ENCODE data around the gene NFE2L2. TPM values are rescaled to one million over a fixed set of nuclear protein-coding genes. Genes with fewer than 3 reads are reported as not detected.
A peak's percentile ranks its signal among the peaks of the same experiment; 100 is the strongest.
"Not testable (repeated sequence)": the region's sequence is repeated elsewhere in the genome, so short reads cannot be mapped to it uniquely, and the experiment has no call there.

Gene NFE2L2
- total RNA-seq, 2 experiments from 2014 or later, result 61.3 to 64.3 TPM

- CTCF ChIA-PET, result interaction anchor here (1.0 to 4.6 kb wide), 6 partner anchors 13 to 99 kb away, joined by 3 to 44 read pairs (median 4); partner anchors contain the start of gene NFE2L2
- no peak overlapping the region for H3K4me3 Mint-ChIP-seq
- H3K36me3 Mint-ChIP-seq (ENCODE audit: low read depth), result peaks cover 52% of the 10 kb centered on the region
- no peak for ATAC-seq
- no peaks in the 10 kb centered on the region for H3K27me3 Mint-ChIP-seq (ENCODE audit: low read depth)
- DNase-seq, result no peak
- H3K9me3 Mint-ChIP-seq (ENCODE audit: insufficient read depth), result no peaks in the 10 kb centered on the region
- no peak overlapping the region for H3K27ac Mint-ChIP-seq
- H3K4me1 Mint-ChIP-seq (ENCODE audit: low read depth), result peaks cover 53% of the 10 kb centered on the region
- POLR2A ChIA-PET, result interaction anchor here (0.5 to 1.7 kb wide), 6 partner anchors 8 to 28 kb away, joined by 3 to 4 read pairs (median 3); partner anchors contain the start of gene HNRNPA3
These were observed 26.6 kb downstream of the NFE2L2 start for GRCh38 chr2:177237932-177238331.

DNA sequence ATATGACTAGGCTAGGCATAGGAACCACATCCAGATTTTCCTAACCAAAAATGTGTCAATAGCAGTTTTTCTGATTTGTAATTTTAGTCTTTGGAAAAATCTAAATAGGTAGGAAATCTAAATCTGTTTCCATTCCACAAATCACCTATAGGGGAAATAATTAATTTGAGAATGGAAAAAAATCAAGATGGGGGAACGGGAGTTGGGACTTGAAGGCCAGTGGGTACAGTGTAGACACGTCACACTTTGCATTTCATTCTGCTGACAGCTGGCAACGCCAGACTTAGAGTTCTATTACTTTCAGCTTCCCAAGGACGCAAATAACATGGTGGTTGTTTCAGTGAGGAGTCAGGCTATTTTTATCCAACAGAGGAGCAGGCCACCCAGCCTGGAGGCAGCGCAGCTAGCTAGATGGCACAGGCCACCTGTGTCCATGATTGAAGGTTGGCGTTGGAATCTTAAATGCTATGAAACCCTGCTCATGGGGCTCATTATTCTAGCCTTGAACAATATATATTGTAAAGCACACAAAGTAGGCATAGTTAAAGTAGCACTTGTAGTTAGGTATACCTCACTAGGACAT lies 28.6 kb downstream of the NFE2L2 start:
- no peak overlapping the region for H3K4me3 Mint-ChIP-seq
- no peaks in the 10 kb centered on the region for H3K9me3 Mint-ChIP-seq (ENCODE audit: insufficient read depth)
- peaks cover 34% of the 10 kb centered on the region for H3K4me1 Mint-ChIP-seq (ENCODE audit: low read depth)
- ChIA-PET CTCF (interaction anchor here (1.0 to 1.3 kb wide), 5 partner anchors 14 to 99 kb away, joined by 3 to 4 read pairs (median 3); no protein-coding TSS in a partner anchor), POLR2A (interaction anchor here (0.9 kb wide), 1 partner anchor 29 kb away, joined by 3 read pairs; the partner anchor contains the start of gene NFE2L2)
- DNase-seq, result no peak
- H3K27me3 Mint-ChIP-seq (ENCODE audit: low read depth), result no peaks in the 10 kb centered on the region
- no peak overlapping the region for H3K27ac Mint-ChIP-seq
- ATAC-seq, result no peak
- H3K36me3 Mint-ChIP-seq (ENCODE audit: low read depth), result peaks cover 52% of the 10 kb centered on the region

- Mint-ChIP-seq H3K4me3 (no peak overlapping the region), H3K36me3 (ENCODE audit: low read depth) (peaks cover 60% of the 10 kb centered on the region), H3K4me1 (ENCODE audit: low read depth) (peaks cover 23% of the 10 kb centered on the region), H3K27ac (peak overlapping the region; percentile 4), H3K9me3 (ENCODE audit: insufficient read depth) (no peaks in the 10 kb centered on the region), H3K27me3 (ENCODE audit: low read depth) (no peaks in the 10 kb centered on the region)
- no peak for ATAC-seq
- POLR2A ChIA-PET, result interaction anchor here (1.4 kb wide), 1 partner anchor 30 kb away, joined by 3 read pairs; the partner anchor contains the start of gene NFE2L2
- no peak for DNase-seq
- CTCF ChIA-PET, result interaction anchor here (1.2 to 1.6 kb wide), 2 partner anchors 21 to 72 kb away, joined by 3 to 4 read pairs; no protein-coding TSS in a partner anchor
These were observed 30.3 kb downstream of the NFE2L2 start for GRCh38 chr2:177234267-177234666.

DNA sequence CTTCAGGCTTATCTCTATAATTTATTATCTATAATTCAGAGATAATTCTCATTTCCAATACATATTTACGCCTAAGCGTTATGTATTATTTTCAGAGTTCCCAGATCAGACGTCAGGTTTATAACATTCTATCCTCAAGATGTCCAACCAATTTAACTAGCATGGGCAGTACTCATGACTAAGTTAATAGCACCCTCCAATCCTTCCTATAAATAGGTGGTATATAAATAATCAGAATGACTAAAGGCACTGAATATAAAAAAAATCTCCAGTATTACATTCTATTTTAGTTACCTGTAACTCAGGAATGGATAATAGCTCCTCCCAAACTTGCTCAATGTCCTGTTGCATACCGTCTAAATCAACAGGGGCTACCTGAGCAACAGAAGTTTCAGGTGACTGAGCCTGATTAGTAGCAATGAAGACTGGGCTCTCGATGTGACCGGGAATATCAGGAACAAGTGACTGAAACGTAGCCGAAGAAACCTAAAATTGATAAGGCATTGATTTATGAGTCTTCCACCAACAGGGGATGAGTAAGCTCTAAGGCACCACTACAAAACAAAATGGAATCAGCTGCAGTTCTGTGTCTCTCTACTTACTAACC lies 32.3 kb downstream of the NFE2L2 start:
- CTCF ChIA-PET, result interaction anchor here (1.0 to 1.8 kb wide), 6 partner anchors 21 to 69 kb away, joined by 3 to 7 read pairs (median 4); partner anchors contain the start of gene NFE2L2
- H3K4me1 Mint-ChIP-seq (ENCODE audit: low read depth), result peaks cover 9% of the 10 kb centered on the region

DNA sequence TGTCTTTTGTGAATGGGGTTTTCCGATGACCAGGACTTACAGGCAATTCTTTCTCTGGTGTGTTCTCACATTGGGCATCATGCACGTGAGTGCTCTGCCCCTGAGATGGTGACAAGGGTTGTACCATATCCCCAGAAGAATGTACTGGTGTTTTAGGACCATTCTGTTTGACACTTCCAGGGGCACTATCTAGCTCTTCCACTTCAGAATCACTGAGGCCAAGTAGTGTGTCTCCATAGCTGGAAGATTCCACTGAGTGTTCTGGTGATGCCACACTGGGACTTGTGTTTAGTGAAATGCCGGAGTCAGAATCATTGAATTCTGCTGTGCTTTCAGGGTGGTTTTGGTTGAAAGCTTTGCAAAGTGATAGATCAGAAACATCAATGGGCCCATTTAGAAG lies 33.3 kb downstream of the NFE2L2 start:
- Mint-ChIP-seq H3K4me3 (no peak overlapping the region), H3K27me3 (ENCODE audit: low read depth) (no peaks in the 10 kb centered on the region), H3K27ac (peak overlapping the region; percentile 26), H3K4me1 (ENCODE audit: low read depth) (peaks cover 7% of the 10 kb centered on the region), H3K36me3 (ENCODE audit: low read depth) (peaks cover 65% of the 10 kb centered on the region), H3K9me3 (ENCODE audit: insufficient read depth) (no peaks in the 10 kb centered on the region)
- ATAC-seq (no peak), DNase-seq (no peak)
- ChIA-PET POLR2A (interaction anchor here (1.1 to 3.3 kb wide), 3 partner anchors 9 to 33 kb away, joined by 3 to 25 read pairs (median 3); partner anchors contain the start of gene NFE2L2), CTCF (interaction anchor here (0.9 to 1.8 kb wide), 9 partner anchors 9 to 104 kb away, joined by 3 to 5 read pairs (median 4); partner anchors contain the start of gene NFE2L2)

More for the DNA sequence above, 32.3 kb downstream of the NFE2L2 start:
- ATAC-seq, result no peak
- H3K9me3 Mint-ChIP-seq (ENCODE audit: insufficient read depth), result no peaks in the 10 kb centered on the region
- H3K4me3 Mint-ChIP-seq, result no peak overlapping the region
- POLR2A ChIA-PET, result interaction anchor here (1.0 to 3.3 kb wide), 2 partner anchors 11 to 32 kb away, joined by 3 to 25 read pairs; partner anchors contain the start of gene NFE2L2
- DNase-seq, result no peak
- no peak overlapping the region for H3K27ac Mint-ChIP-seq
- H3K27me3 Mint-ChIP-seq (ENCODE audit: low read depth), result no peaks in the 10 kb centered on the region
- peaks cover 65% of the 10 kb centered on the region for H3K36me3 Mint-ChIP-seq (ENCODE audit: low read depth)

DNA sequence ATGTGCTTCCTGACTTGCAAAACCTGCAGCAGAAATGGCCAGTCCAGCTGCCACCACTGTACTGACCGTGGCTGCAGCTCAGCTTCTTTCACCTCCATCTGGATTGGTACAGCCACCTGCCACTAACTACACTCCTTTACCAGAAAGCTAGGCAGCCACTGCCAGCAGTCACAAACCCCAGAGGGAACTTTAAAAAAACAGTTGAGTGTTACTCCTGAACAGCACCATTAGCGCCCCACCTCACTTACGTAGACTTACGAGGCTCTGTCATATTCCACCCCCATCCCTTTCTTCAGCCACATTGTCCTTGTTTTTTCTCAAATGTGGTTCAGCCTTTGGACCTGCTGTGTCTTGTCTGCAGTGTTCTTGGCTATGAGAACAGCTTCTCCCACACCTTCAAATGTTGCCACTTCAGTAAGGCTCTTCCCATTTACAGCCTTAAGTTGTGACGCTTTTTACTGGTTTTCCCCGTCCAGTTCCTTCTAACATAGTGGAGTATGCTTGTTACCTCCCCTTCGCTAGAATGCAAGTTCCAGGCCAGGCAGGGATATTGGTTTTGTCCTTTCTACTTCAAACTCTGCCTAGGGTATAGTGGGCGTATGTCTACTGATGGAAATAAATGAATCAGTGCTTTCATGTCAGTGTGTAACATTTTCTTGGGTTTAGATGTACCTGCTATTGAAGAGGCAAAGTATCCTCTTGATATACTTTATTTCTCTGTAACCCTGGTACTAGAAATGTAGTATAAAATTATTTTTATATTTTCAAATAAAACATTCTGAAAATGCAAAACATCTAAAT lies 34.9 kb downstream of the NFE2L2 start:
- Mint-ChIP-seq H3K9me3 (ENCODE audit: insufficient read depth) (no peaks in the 10 kb centered on the region), H3K27ac (peak overlapping the region; percentile 13), H3K27me3 (ENCODE audit: low read depth) (no peaks in the 10 kb centered on the region), H3K4me1 (ENCODE audit: low read depth) (peaks cover 4% of the 10 kb centered on the region), H3K36me3 (ENCODE audit: low read depth) (peaks cover 65% of the 10 kb centered on the region), H3K4me3 (no peak overlapping the region)
- POLR2A ChIA-PET, result interaction anchor here (0.6 to 3.3 kb wide), 6 partner anchors 9 to 65 kb away, joined by 3 to 25 read pairs (median 4); partner anchors contain the start of genes HNRNPA3 and NFE2L2
- peak; percentile 12 for ATAC-seq
- CTCF ChIA-PET, result interaction anchor here (0.8 to 1.3 kb wide), 5 partner anchors 12 to 106 kb away, joined by 3 to 5 read pairs (median 3); no protein-coding TSS in a partner anchor
- DNase-seq, result no peak

- no peaks in the 10 kb centered on the region for H3K27me3 Mint-ChIP-seq (ENCODE audit: low read depth)
- peak overlapping the region; percentile 63 for H3K27ac Mint-ChIP-seq
- H3K4me3 Mint-ChIP-seq, result no peak overlapping the region
- POLR2A ChIA-PET, result interaction anchor here (1.0 to 2.1 kb wide), 4 partner anchors 10 to 37 kb away, joined by 3 to 9 read pairs (median 6); partner anchors contain the start of gene HNRNPA3
- peaks cover 63% of the 10 kb centered on the region for H3K36me3 Mint-ChIP-seq (ENCODE audit: low read depth)
- ATAC-seq (no peak), DNase-seq (no peak)
- H3K9me3 Mint-ChIP-seq (ENCODE audit: insufficient read depth), result no peaks in the 10 kb centered on the region
- CTCF ChIA-PET, result interaction anchor here (1.0 to 4.5 kb wide), 5 partner anchors 11 to 109 kb away, joined by 3 to 21 read pairs (median 4); no protein-coding TSS in a partner anchor
- peaks cover 11% of the 10 kb centered on the region for H3K4me1 Mint-ChIP-seq (ENCODE audit: low read depth)
These were observed 38.6 kb downstream of the NFE2L2 start for GRCh38 chr2:177225965-177226360.

GRCh38 chr2:177223436-177223835 lies 41.1 kb downstream of the NFE2L2 start:
- H3K9me3 Mint-ChIP-seq (ENCODE audit: insufficient read depth); H3K4me3 Mint-ChIP-seq; ATAC-seq; H3K27me3 Mint-ChIP-seq (ENCODE audit: low read depth); POLR2A ChIA-PET; H3K27ac Mint-ChIP-seq; DNase-seq: not testable (repeated sequence)
- peaks cover 23% of the 10 kb centered on the region for H3K4me1 Mint-ChIP-seq (ENCODE audit: low read depth)
- H3K36me3 Mint-ChIP-seq (ENCODE audit: low read depth), result peaks cover 61% of the 10 kb centered on the region
- CTCF ChIA-PET, result interaction anchor here (2.5 to 3.2 kb wide), 2 partner anchors 40 to 59 kb away, joined by 6 to 23 read pairs; no protein-coding TSS in a partner anchor

DNA sequence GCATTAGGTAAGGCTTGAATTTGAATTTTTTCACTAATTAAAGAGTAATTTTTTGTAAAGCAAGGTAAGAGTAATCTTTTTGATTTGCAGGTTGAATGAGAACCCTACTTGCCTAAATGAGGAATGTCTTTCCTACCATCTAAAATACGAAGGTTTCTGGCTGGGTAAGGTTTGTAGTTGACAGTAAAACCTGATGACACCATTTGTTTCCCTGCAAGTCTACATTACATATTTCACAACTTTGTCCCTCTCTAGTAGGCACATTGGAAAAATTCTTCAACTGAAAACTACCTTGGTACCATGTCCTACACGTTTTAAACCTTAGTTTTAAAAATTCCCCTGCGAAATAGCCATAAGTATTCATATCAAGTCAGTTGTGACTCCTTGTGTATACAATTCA lies 42.6 kb downstream of the NFE2L2 start:
- H3K4me1 Mint-ChIP-seq (ENCODE audit: low read depth), result peaks cover 34% of the 10 kb centered on the region
- H3K9me3 Mint-ChIP-seq (ENCODE audit: insufficient read depth), result no peaks in the 10 kb centered on the region
- DNase-seq, result no peak
- H3K27ac Mint-ChIP-seq, result no peak overlapping the region
- no peak for ATAC-seq
- peaks cover 64% of the 10 kb centered on the region for H3K36me3 Mint-ChIP-seq (ENCODE audit: low read depth)
- POLR2A ChIA-PET, result interaction anchor here (0.6 to 2.0 kb wide), 6 partner anchors 7 to 396 kb away, joined by 3 to 11 read pairs (median 3); partner anchors contain the start of genes HNRNPA3 and NFE2L2
- no peak overlapping the region for H3K4me3 Mint-ChIP-seq
- no peaks in the 10 kb centered on the region for H3K27me3 Mint-ChIP-seq (ENCODE audit: low read depth)
- CTCF ChIA-PET, result interaction anchor here (1.0 to 3.2 kb wide), 6 partner anchors 9 to 57 kb away, joined by 3 to 23 read pairs (median 4); no protein-coding TSS in a partner anchor

- DNase-seq, result no peak
- Mint-ChIP-seq H3K27ac (no peak overlapping the region), H3K36me3 (ENCODE audit: low read depth) (peaks cover 68% of the 10 kb centered on the region), H3K27me3 (ENCODE audit: low read depth) (no peaks in the 10 kb centered on the region), H3K9me3 (ENCODE audit: insufficient read depth) (no peaks in the 10 kb centered on the region), H3K4me3 (no peak overlapping the region), H3K4me1 (ENCODE audit: low read depth) (peaks cover 38% of the 10 kb centered on the region)
- ChIA-PET POLR2A (interaction anchor here (1.0 to 2.0 kb wide), 3 partner anchors 9 to 42 kb away, joined by 3 to 11 read pairs (median 8); partner anchors contain the start of genes HNRNPA3 and NFE2L2), CTCF (interaction anchor here (1.0 to 3.2 kb wide), 6 partner anchors 9 to 57 kb away, joined by 3 to 23 read pairs (median 4); no protein-coding TSS in a partner anchor)
- no peak for ATAC-seq
These were observed 43.0 kb downstream of the NFE2L2 start for GRCh38 chr2:177221534-177221933.

All from activated CD8-positive, alpha-beta T cell treated with anti-CD3 and anti-CD28 coated beads, Interleukin-2, amount 10 ng/mL, durations not matched to agents 7 days and 5 days (primary cell).